H1 (cell line): ENCODE results near the gene GPR17. TPM values are rescaled to one million over a fixed set of nuclear protein-coding genes. Genes with fewer than 3 reads are reported as not detected.

Experiments
- CTCF ChIA-PET: fragments of 300-600 bp; sonication (Branson Sonifier 250); formaldehyde crosslinking; loops from one replicate; lab custom pipeline; 2021; ENCODE audit not compliant: partially characterized antibody; lab: Charles Lee
- POLR2A ChIA-PET: fragments of 300-600 bp; sonication (Branson Sonifier 250); formaldehyde crosslinking; loops from one replicate; lab custom pipeline; 2021; ENCODE audit warnings: inconsistent platforms; ENCODE audit not compliant: partially characterized antibody; lab: Charles Lee
- DNase-seq, 2 experiments: peaks; one replicate each; pipeline versions ENCODE4 v3.0.0 to v3.0.0-alpha.2; 2010 to 2022; ENCODE audit warnings: low spot score in 2 of 2, low read depth in 1 of 2, mixed read lengths in 1 of 2
- FAIRE-seq: peaks from 2 replicates; lab custom pipeline; 2011; peaks lifted over from hg19 to GRCh38; lab: Jason Lieb, UNC
- H2AFZ ChIP-seq: 2 replicates; pipeline ENCODE4 v1.8.1; 2012; ENCODE audit warnings: low read length, inconsistent platforms
- H2AK5ac ChIP-seq: 2 replicates; pipeline ENCODE4 v1.6.1; 2013; ENCODE audit warnings: low read depth, low read length
- H2BK120ac ChIP-seq: replicated peaks from 2 replicates; pipeline ENCODE3; 2013; ENCODE audit warnings: low read depth, low read length, inconsistent platforms
- H2BK12ac ChIP-seq: 2 replicates; pipeline ENCODE4 v1.6.1; 2013; ENCODE audit warnings: low read depth, low read length
- H2BK15ac ChIP-seq: 2 replicates; pipeline ENCODE4 v1.6.1; 2013; ENCODE audit warnings: low read length
- H2BK20ac ChIP-seq: 2 replicates; pipeline ENCODE4 v1.6.1; 2013; ENCODE audit warnings: low read length
- H2BK5ac ChIP-seq: 2 replicates; pipeline ENCODE4 v1.6.1; 2013; ENCODE audit warnings: low read depth, low read length
- H3K14ac ChIP-seq: 2 replicates; pipeline ENCODE4 v1.6.1; 2013; ENCODE audit warnings: inconsistent platforms; ENCODE audit not compliant: insufficient read length
- H3K18ac ChIP-seq: 2 replicates; pipeline ENCODE4 v1.6.1; 2013; ENCODE audit warnings: low read length; ENCODE audit errors: extremely low read depth
- H3K23ac ChIP-seq: 2 replicates; pipeline ENCODE4 v1.6.1; 2013; ENCODE audit warnings: inconsistent platforms; ENCODE audit not compliant: insufficient read length
- H3K23me2 ChIP-seq: 2 replicates; pipeline ENCODE4 v1.6.1; 2013; ENCODE audit warnings: low read depth, low read length
- H3K27ac ChIP-seq: 2 replicates; pipeline ENCODE4 v1.6.1; 2011; ENCODE audit warnings: low read depth, low read length, inconsistent platforms
- H3K27me3 ChIP-seq, 4 experiments: replicated peaks in 1 of 4; 1 replicate in 1 of 4; 2 replicates in 3 of 4; pipeline versions ENCODE4 v1.6.1 to v1.8.1; 2011 to 2013; ENCODE audit warnings: low read length in 3 of 4, mild to moderate bottlenecking in 3 of 4, inconsistent platforms in 2 of 4, mixed read lengths in 2 of 4, moderate library complexity in 1 of 4; ENCODE audit not compliant: control insufficient read depth in 3 of 4, insufficient read depth in 3 of 4; ENCODE audit errors: extremely low read depth in 1 of 4
- H3K36me3 ChIP-seq, 4 experiments: 2 replicates each; pipeline versions ENCODE4 v1.6.1 to v1.8.1; 2011 to 2013; ENCODE audit warnings: mild to moderate bottlenecking in 4 of 4, low read length in 3 of 4, moderate library complexity in 2 of 4, control low read depth in 1 of 4, inconsistent platforms in 1 of 4; ENCODE audit not compliant: insufficient read depth in 4 of 4, control insufficient read depth in 2 of 4
- H3K4ac ChIP-seq: replicated peaks from 2 replicates; pipeline ENCODE3; 2013; ENCODE audit warnings: low read length, low read depth, mixed read lengths, inconsistent platforms; ENCODE audit not compliant: insufficient read length
- H3K4me1 ChIP-seq, 4 experiments: replicated peaks in 1 of 4; 1 replicate in 1 of 4; 2 replicates in 3 of 4; pipeline versions ENCODE4 v1.6.1 to v1.8.1; 2011 to 2013; ENCODE audit warnings: low read length in 3 of 4, inconsistent platforms in 2 of 4, mixed read lengths in 1 of 4; ENCODE audit not compliant: insufficient read depth in 4 of 4, control insufficient read depth in 3 of 4
- H3K4me2 ChIP-seq, 2 experiments: 2 replicates each; pipeline versions ENCODE4 v1.6.1 to v1.8.1; 2011 to 2013; ENCODE audit warnings: low read depth in 2 of 2, low read length in 2 of 2, control low read depth in 1 of 2, inconsistent platforms in 1 of 2, mild to moderate bottlenecking in 1 of 2; ENCODE audit not compliant: insufficient read depth in 1 of 2
- H3K4me3 ChIP-seq, 4 experiments: fragments of 200-600, 300-600 bp in 1 of 4; sonication (generic), shearing (Covaris generic), sonication (Bioruptor Twin) in 1 of 4; 2 replicates each; pipeline versions ENCODE4 v1.5.1 to v1.8.1; 2011 to 2016; ENCODE audit warnings: low read length in 4 of 4, low read depth in 3 of 4, control low read depth in 2 of 4, inconsistent platforms in 2 of 4, mild to moderate bottlenecking in 2 of 4, mixed read lengths in 1 of 4, moderate library complexity in 1 of 4; ENCODE audit not compliant: insufficient read depth in 2 of 4; ENCODE audit errors: extremely low read depth in 1 of 4
- H3K56ac ChIP-seq: replicated peaks from 2 replicates; pipeline ENCODE3; 2013; ENCODE audit warnings: low read depth, mild to moderate bottlenecking, mixed read lengths, low read length, inconsistent platforms; ENCODE audit not compliant: insufficient read length
- H3K79me1 ChIP-seq: 2 replicates; pipeline ENCODE4 v1.6.1; 2013; ENCODE audit warnings: low read depth, low read length, control low read depth
- H3K79me2 ChIP-seq, 2 experiments: 2 replicates each; pipeline versions ENCODE4 v1.6.1 to v1.8.1; 2012 to 2013; ENCODE audit warnings: low read length in 2 of 2, mild to moderate bottlenecking in 2 of 2, inconsistent platforms in 1 of 2; ENCODE audit not compliant: insufficient read depth in 2 of 2, control insufficient read depth in 1 of 2
- H3K9ac ChIP-seq, 4 experiments: replicated peaks in 1 of 4; 1 replicate in 1 of 4; 2 replicates in 3 of 4; pipeline versions ENCODE4 v1.6.1 to v1.8.1; 2011 to 2013; ENCODE audit warnings: low read depth in 3 of 4, low read length in 3 of 4, control low read depth in 2 of 4, mild to moderate bottlenecking in 2 of 4, moderate library complexity in 2 of 4, inconsistent platforms in 1 of 4; ENCODE audit errors: extremely low read depth in 1 of 4
- H3K9me3 ChIP-seq, 2 experiments: 2 replicates each; pipeline versions ENCODE4 v1.6.1 to v1.8.1; 2012 to 2013; ENCODE audit warnings: mild to moderate bottlenecking in 2 of 2, moderate library complexity in 2 of 2, control low read depth in 1 of 2, inconsistent platforms in 1 of 2, low read depth in 1 of 2, low read length in 1 of 2, mixed read lengths in 1 of 2; ENCODE audit not compliant: insufficient read depth in 2 of 2
- H4K20me1 ChIP-seq, 2 experiments: replicated peaks in 1 of 2; 2 replicates each; pipeline versions ENCODE3 to v1.8.1; 2011 to 2013; ENCODE audit warnings: inconsistent platforms in 2 of 2, low read length in 2 of 2, mild to moderate bottlenecking in 1 of 2; ENCODE audit not compliant: insufficient read depth in 2 of 2, control insufficient read depth in 1 of 2
- H4K5ac ChIP-seq: 2 replicates; pipeline ENCODE4 v1.6.1; 2013; ENCODE audit warnings: low read length, low read depth, mixed read lengths, inconsistent platforms; ENCODE audit not compliant: insufficient read length
- H4K8ac ChIP-seq: 2 replicates; pipeline ENCODE4 v1.8.0; 2013; ENCODE audit warnings: mild to moderate bottlenecking, moderate library complexity, low read length, inconsistent platforms; ENCODE audit not compliant: insufficient read depth; ENCODE audit errors: extremely low read depth
- H4K91ac ChIP-seq: replicated peaks from 2 replicates; pipeline ENCODE3; 2013; ENCODE audit warnings: low read length, mixed read lengths, inconsistent platforms; ENCODE audit not compliant: insufficient read length
- BRCA1 ChIP-seq: IDR thresholded peaks from 2 replicates; pipeline ENCODE4 v1.6.1; 2012; ENCODE audit warnings: low read depth, low read length, improper control_type of control experiment
- CBX5 ChIP-seq: fragments of 300-800, 300-1000 bp; sonication (generic); IDR thresholded peaks from 2 replicates; pipeline ENCODE4 v1.7.1; 2016; ENCODE audit warnings: antibody characterized with exemption, low read length, low read depth
- CHD2 ChIP-seq: IDR thresholded peaks from 2 replicates; pipeline ENCODE4 v1.6.1; 2012; ENCODE audit warnings: low read length, improper control_type of control experiment
- CREB1 ChIP-seq: IDR thresholded peaks from 2 replicates; pipeline ENCODE4 v1.6.1; 2012; ENCODE audit warnings: inconsistent platforms
- GABPA ChIP-seq: IDR thresholded peaks from 2 replicates; pipeline ENCODE4 v1.6.1; 2011; ENCODE audit warnings: mild to moderate bottlenecking, low read length, moderate library complexity, borderline replicate concordance; ENCODE audit not compliant: insufficient read depth
- JUND ChIP-seq: IDR thresholded peaks from 2 replicates; pipeline ENCODE4 v1.6.1; 2011; ENCODE audit warnings: mild to moderate bottlenecking, improper control_type of control experiment, low read length
- KDM4A ChIP-seq: IDR thresholded peaks from one replicate; pipeline ENCODE4 v1.7.1; 2012; ENCODE audit warnings: low read depth, mild to moderate bottlenecking, moderate library complexity, low read length, inconsistent platforms; ENCODE audit not compliant: severe bottlenecking
- NANOG ChIP-seq: IDR thresholded peaks from 2 replicates; pipeline ENCODE4 v1.6.1; 2011; ENCODE audit warnings: low read length, low read depth, mild to moderate bottlenecking, inconsistent platforms; ENCODE audit not compliant: insufficient read depth, poor library complexity, severe bottlenecking
- POU5F1 ChIP-seq: IDR thresholded peaks from 2 replicates; pipeline ENCODE4 v1.6.1; 2011; ENCODE audit warnings: low read depth, mild to moderate bottlenecking, low read length, moderate library complexity
- SUZ12 ChIP-seq: fragments of 200-600 bp; sonication (generic); IDR thresholded peaks from 2 replicates; pipeline ENCODE4 v1.6.1; 2012; ENCODE audit warnings: mild to moderate bottlenecking, inconsistent platforms, low read length, moderate library complexity, mixed read lengths
- WGBS, 2 experiments: shearing (Covaris generic) in 1 of 2; methylation state at CpG; one replicate each; pipeline versions ENCODE4 v1.1.6 to v1.1.7; 2013 to 2015; ENCODE audit warnings: low lambda C conversion rate in 2 of 2, mixed read lengths in 2 of 2, inconsistent platforms in 1 of 2, low coverage in 1 of 2, missing lambda C conversion rate in 1 of 2; ENCODE audit not compliant: insufficient replicate concordance in 2 of 2, insufficient coverage in 1 of 2, insufficient read length in 1 of 2; ENCODE audit errors: extremely low coverage in 1 of 2, missing lambda C conversion rate in 1 of 2; 5-methylcytosine and 5-hydroxymethylcytosine counted together
- polyA plus RNA-seq, 7 experiments: library from polyadenylated mRNA; depleted of rRNA in 3 of 7; stranded (reverse) in 5 of 7; unstranded in 2 of 7; fragments of >200 nt in 5 of 7; fragments of 200-250 nt in 2 of 7; gene quantifications; 1 replicate in 5 of 7; 2 replicates in 1 of 7; 4 replicates in 1 of 7; pipeline versions ENCODE4 v1.2.1 to v1.2.3, GENCODE V29; 2011 to 2013; ENCODE audit warnings: missing spikeins in 2 of 7, mixed read lengths in 2 of 7
- total RNA-seq: library from RNA; stranded (reverse); fragmentation: NEBNext Ultra II Directional; extraction: Animal tissue kit (Norgen Biotek cat#: 25700); gene quantifications from 2 replicates; pipeline ENCODE4 v1.2.1, GENCODE V29; 2021
- TF ChIP-seq, protein P1 (sequence below), 3 experiments: IDR thresholded peaks; 1 replicate in 2 of 3; 2 replicates in 1 of 3; pipeline versions ENCODE4 v1.5.1 to v1.6.1; 2011; ENCODE audit warnings: low read length in 3 of 3, mild to moderate bottlenecking in 3 of 3, inconsistent platforms in 2 of 3, low read depth in 1 of 3, moderate library complexity in 1 of 3; ENCODE audit not compliant: insufficient read depth in 1 of 3; ENCODE audit errors: control extremely low read depth in 1 of 3

Gene GPR17
- total and polyA plus RNA-seq, 2 of the 8 experiments (the other 6 are each of a cell fraction or from before 2014, with no cell fraction given) = 0.03 TPM; not detected in 1

DNA sequence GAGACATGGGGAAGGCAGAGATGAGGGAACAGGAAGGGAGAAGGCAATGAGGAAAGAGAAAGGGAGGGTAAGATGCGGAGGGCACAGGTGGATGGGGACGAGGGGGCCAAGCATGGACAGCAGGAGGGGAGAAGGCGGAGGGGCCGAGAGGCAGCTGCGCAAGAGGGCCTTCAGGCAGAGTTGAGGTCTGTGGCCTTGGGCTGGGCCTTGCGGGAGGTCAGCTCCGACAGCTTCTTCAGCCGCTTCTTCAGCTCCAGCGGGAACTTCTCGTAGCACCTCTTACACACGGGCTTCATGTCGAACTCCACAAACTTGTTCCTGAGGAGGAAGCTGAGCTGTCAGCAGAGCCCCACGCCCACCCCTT is 6.9 kb upstream of the GPR17 start:
- no peak for DNase-seq
- Histone ChIP-seq H2AK5ac (0 out of 2 replicates have a peak overlapping the region, but pooled peaks have one; percentile 49), H3K4me1 (peaks cover 0 to 19% (median 7%) of the 10 kb centered on the region in 4 experiments; a peak in 6 of 7 replicates), H3K27ac (no peak overlapping the region), H4K91ac (peak overlapping the region; percentile 91), H4K8ac (no peak overlapping the region; the same call in 1 of the 2 replicates), H3K36me3 (no peaks in the 10 kb centered on the region), H4K5ac (no peak overlapping the region), H3K18ac (peak overlapping the region; percentile 36; the same call in 1 of the 2 replicates), H3K4ac (no peak overlapping the region), H3K56ac (no peak overlapping the region), H3K9me3 (no peaks in the 10 kb centered on the region), H3K23me2 (no peaks in the 10 kb centered on the region), H2BK12ac (peak overlapping the region; percentile 98; the same call in 1 of the 2 replicates), H3K4me3 (no peak overlapping the region), H3K79me2 (no peaks in the 10 kb centered on the region), H4K20me1 (no peaks in the 10 kb centered on the region), H3K4me2 (no peak overlapping the region), H2BK20ac (no peak overlapping the region), H3K14ac (no peak overlapping the region), H3K9ac (no peak overlapping the region), H2BK15ac (peak overlapping the region; percentile 66; the same call in 1 of the 2 replicates), H2AFZ (no peak overlapping the region), H2BK5ac (peak overlapping the region; percentile 47), H2BK120ac (no peak overlapping the region), H3K27me3 (no peaks in the 10 kb centered on the region), H3K79me1 (no peaks in the 10 kb centered on the region), H3K23ac (no peak overlapping the region)
- ChIA-PET CTCF (interaction anchor here (0.6 to 9.8 kb wide), 16 partner anchors 12 to 345 kb away, joined by 3 to 114 read pairs (median 4); partner anchors contain the start of gene ERCC3), POLR2A (interaction anchor here (1.2 to 3.3 kb wide), 2 partner anchors 52 to 113 kb away, joined by 3 to 10 read pairs; partner anchors contain the start of gene IWS1)
- WGBS, 2 experiments = 92% methylated on average over 11 of the region's 13 CpGs; no CpG with 5 or more reads in 1 of the 2 experiments
- FAIRE-seq = no peak
- TF ChIP-seq, protein P1, sequence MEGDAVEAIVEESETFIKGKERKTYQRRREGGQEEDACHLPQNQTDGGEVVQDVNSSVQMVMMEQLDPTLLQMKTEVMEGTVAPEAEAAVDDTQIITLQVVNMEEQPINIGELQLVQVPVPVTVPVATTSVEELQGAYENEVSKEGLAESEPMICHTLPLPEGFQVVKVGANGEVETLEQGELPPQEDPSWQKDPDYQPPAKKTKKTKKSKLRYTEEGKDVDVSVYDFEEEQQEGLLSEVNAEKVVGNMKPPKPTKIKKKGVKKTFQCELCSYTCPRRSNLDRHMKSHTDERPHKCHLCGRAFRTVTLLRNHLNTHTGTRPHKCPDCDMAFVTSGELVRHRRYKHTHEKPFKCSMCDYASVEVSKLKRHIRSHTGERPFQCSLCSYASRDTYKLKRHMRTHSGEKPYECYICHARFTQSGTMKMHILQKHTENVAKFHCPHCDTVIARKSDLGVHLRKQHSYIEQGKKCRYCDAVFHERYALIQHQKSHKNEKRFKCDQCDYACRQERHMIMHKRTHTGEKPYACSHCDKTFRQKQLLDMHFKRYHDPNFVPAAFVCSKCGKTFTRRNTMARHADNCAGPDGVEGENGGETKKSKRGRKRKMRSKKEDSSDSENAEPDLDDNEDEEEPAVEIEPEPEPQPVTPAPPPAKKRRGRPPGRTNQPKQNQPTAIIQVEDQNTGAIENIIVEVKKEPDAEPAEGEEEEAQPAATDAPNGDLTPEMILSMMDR (IDR thresholded peaks at IDR 0.05; ENCODE audit: control extremely low read depth in 1 of 3, insufficient read depth in 1 of 3, low read depth in 1 of 3, low read length in 3 of 3) = no peak
- no peak for TF ChIP-seq BRCA1
- TF ChIP-seq SUZ12 = no peak
- no peak for TF ChIP-seq GABPA
- TF ChIP-seq POU5F1 = no peak
- no peak for TF ChIP-seq NANOG
- TF ChIP-seq JUND = no peak
- no peak for TF ChIP-seq CBX5
- TF ChIP-seq CREB1 = no peak
- TF ChIP-seq KDM4A = no peak
- no peak for TF ChIP-seq CHD2
